GM12878 (cell line): ENCODE measurements around the gene LHFPL3. TPM values are rescaled to one million over a fixed set of nuclear protein-coding genes. Genes with fewer than 3 reads are reported as not detected.
"Not testable (repeated sequence)": the region's sequence is repeated elsewhere in the genome, so short reads cannot be mapped to it uniquely, and the experiment has no call there.

Experiments used
- ATAC-seq: fragments of 200-7000 bp; cut with Tn5 transposase; 3 replicates; pipeline ENCODE4 v1.9.1; 2020; ENCODE audit warnings: mild to moderate bottlenecking, moderate library complexity
- BruUV-seq: library from RNA; stranded (reverse); fragments of 400-500 nt; replicated peaks from 2 replicates; lab custom pipeline; 2021; lab: Mats Ljungman, UMichigan
- CTCF ChIA-PET: fragments of 300-600 bp; sonication (Branson Sonifier 250); formaldehyde crosslinking; extraction: SDS; loops from one replicate; lab custom pipeline; 2021; ENCODE audit warnings: inconsistent platforms; lab: Yijun Ruan, JAX
- POLR2A ChIA-PET: fragments of 350-600 bp; formaldehyde crosslinking; extraction: SDS; loops from one replicate; lab custom pipeline; 2021; ENCODE audit warnings: inconsistent platforms; lab: Charles Lee
- RAD21 ChIA-PET: fragments of 300-600 bp; sonication (Branson Sonifier 250); formaldehyde crosslinking; loops from one replicate; lab custom pipeline; 2023; ENCODE audit warnings: antibody characterized with exemption; ENCODE audit not compliant: unreplicated experiment; lab: Charles Lee
- SMC1A ChIA-PET: fragments of 300-600 bp; sonication (Branson Sonifier 250); formaldehyde crosslinking; loops from one replicate; lab custom pipeline; 2023; ENCODE audit not compliant: unreplicated experiment, uncharacterized antibody; lab: Charles Lee
- DNase-seq: peaks from one replicate; pipeline ENCODE4 v3.0.0-alpha.2; 2011; ENCODE audit warnings: low read depth, low spot score
- FAIRE-seq: peaks from 3 replicates; lab custom pipeline; 2011; peaks lifted over from hg19 to GRCh38; lab: Jason Lieb, UNC
- H2AFZ ChIP-seq: 2 replicates; pipeline ENCODE4 v1.6.0; 2011; ENCODE audit warnings: low read depth, low read length, control low read depth; ENCODE audit not compliant: control insufficient read depth
- H3K27ac ChIP-seq: 2 replicates; pipeline ENCODE4 v1.5.1; 2011; ENCODE audit warnings: control low read depth; ENCODE audit not compliant: control insufficient read depth, insufficient read depth
- H3K27me3 ChIP-seq, 2 experiments: replicated peaks in 1 of 2; 2 replicates each; pipeline versions ENCODE4 v1.6.0 to v1.6.1; 2011; ENCODE audit warnings: low read length in 1 of 2; ENCODE audit not compliant: control insufficient read depth in 2 of 2, insufficient read depth in 2 of 2
- H3K36me3 ChIP-seq, 2 experiments: 2 replicates each; pipeline ENCODE4 v1.5.1; 2011; ENCODE audit warnings: low read length in 1 of 2; ENCODE audit not compliant: control insufficient read depth in 2 of 2, insufficient read depth in 2 of 2
- H3K4me1 ChIP-seq: 2 replicates; pipeline ENCODE4 v1.6.1; 2011; ENCODE audit warnings: mild to moderate bottlenecking, low read length, moderate library complexity, mixed read lengths; ENCODE audit not compliant: control insufficient read depth, insufficient read depth
- H3K4me2 ChIP-seq: 2 replicates; pipeline ENCODE4 v1.6.0; 2011; ENCODE audit warnings: control low read depth; ENCODE audit not compliant: control insufficient read depth, insufficient read depth
- H3K4me3 ChIP-seq: fragments of 200-600 bp; sonication (generic); 2 replicates; pipeline ENCODE4 v1.5.1; 2016
- H3K79me2 ChIP-seq: 2 replicates; pipeline ENCODE4 v1.6.0; 2011; ENCODE audit warnings: low read length; ENCODE audit not compliant: control insufficient read depth, insufficient read depth
- H3K9ac ChIP-seq: 2 replicates; pipeline ENCODE4 v1.8.0; 2011; ENCODE audit warnings: low read length, control low read depth, mixed read lengths; ENCODE audit not compliant: control insufficient read depth, insufficient read depth
- H3K9me3 ChIP-seq: replicated peaks from 3 replicates; pipeline ENCODE4 v1.5.1; 2011; ENCODE audit warnings: mild to moderate bottlenecking, low read length; ENCODE audit not compliant: control insufficient read depth, insufficient read depth
- H4K20me1 ChIP-seq: 2 replicates; pipeline ENCODE4 v1.6.0; 2011; ENCODE audit not compliant: control insufficient read depth, insufficient read depth
- CBX3 ChIP-seq: fragments of 200-600 bp; sonication (generic); IDR thresholded peaks from 2 replicates; pipeline ENCODE4 v1.6.1; 2016; ENCODE audit warnings: low read depth, borderline replicate concordance
- ESRRA ChIP-seq: IDR thresholded peaks from 2 replicates; pipeline ENCODE4 v1.6.1; 2012; ENCODE audit warnings: mild to moderate bottlenecking, low read length, improper control_type of control experiment
- FOXK2 ChIP-seq: fragments of 450-650 bp; IDR thresholded peaks from 2 replicates; pipeline ENCODE4 v1.6.1; 2017; ENCODE audit warnings: mild to moderate bottlenecking, moderate library complexity
- HDAC2 ChIP-seq: fragments of 200-600 bp; sonication (generic); IDR thresholded peaks from 2 replicates; pipeline ENCODE4 v1.6.1; 2017
- MYC ChIP-seq: IDR thresholded peaks from 2 replicates; pipeline ENCODE4 v1.6.1; 2011; ENCODE audit warnings: mild to moderate bottlenecking, low read length, moderate library complexity, inconsistent platforms; ENCODE audit not compliant: insufficient read depth, insufficient replicate concordance, insufficient read length, severe bottlenecking
- POLR2A ChIP-seq: IDR thresholded peaks from 2 replicates; pipeline ENCODE4 v1.6.1; 2011; ENCODE audit warnings: low read depth, mild to moderate bottlenecking, low read length
- POLR2AphosphoS2 ChIP-seq: IDR thresholded peaks from 2 replicates; pipeline ENCODE4 v1.6.1; 2011; ENCODE audit warnings: low read depth, mild to moderate bottlenecking, low read length, improper control_type of control experiment, moderate library complexity
- RAD21 ChIP-seq: IDR thresholded peaks from 2 replicates; pipeline ENCODE4 v1.6.1; 2011; ENCODE audit warnings: mild to moderate bottlenecking, low read depth, low read length, moderate library complexity; ENCODE audit not compliant: insufficient read depth
- RB1 ChIP-seq: fragments of 450-650 bp; formaldehyde crosslinking; IDR thresholded peaks from 2 replicates; pipeline ENCODE4 v1.6.1; 2017; ENCODE audit warnings: mild to moderate bottlenecking, borderline replicate concordance
- WRNIP1 ChIP-seq: IDR thresholded peaks from 2 replicates; pipeline ENCODE4 v1.6.1; 2011; ENCODE audit warnings: low read depth, low read length, improper control_type of control experiment, borderline replicate concordance
- ZNF217 ChIP-seq: fragments of 450-650 bp; IDR thresholded peaks from 2 replicates; pipeline ENCODE4 v1.6.1; 2017; ENCODE audit warnings: antibody characterized with exemption, mild to moderate bottlenecking
- ZZZ3 ChIP-seq: IDR thresholded peaks from 2 replicates; pipeline ENCODE4 v1.6.1; 2011; ENCODE audit warnings: low read depth; ENCODE audit not compliant: control insufficient read depth, insufficient read length
- WGBS: methylation state at CpG from one replicate; pipeline ENCODE4 v1.1.6; 2016; ENCODE audit warnings: low lambda C conversion rate; ENCODE audit not compliant: insufficient replicate concordance, insufficient coverage; ENCODE audit errors: missing lambda C conversion rate; 5-methylcytosine and 5-hydroxymethylcytosine counted together
- in situ Hi-C: fragments of 300-500 bp; cut with MboI; formaldehyde crosslinking; loops from 9 replicates; pipeline ENCODE4 v1.14.3; 2018; ENCODE audit warnings: mixed read lengths
- intact Hi-C: fragments of 100-400 bp; cut with micrococcal nuclease; formaldehyde crosslinking; loops from one replicate; pipeline ENCODE4 v1.14.2; 2022; ENCODE audit not compliant: unreplicated experiment
- polyA plus RNA-seq, 11 experiments: library from polyadenylated mRNA; depleted of rRNA in 4 of 11; unstranded in 6 of 11; stranded (reverse) in 5 of 11; fragments of >200 nt; fragmentation: Nextera tagmentation in 4 of 11; fragmentation: Illumina TruSeq in 1 of 11; extraction: Ambion mirVana in 4 of 11; extraction: Trizol in 1 of 11; gene quantifications; 1 replicate in 1 of 11; 2 replicates in 10 of 11; pipeline versions ENCODE4 v1.2.1 to v1.2.3, GENCODE V29; 2011 to 2016; ENCODE audit warnings: inconsistent platforms in 2 of 11, missing spikeins in 2 of 11, low read depth in 1 of 11
- total RNA-seq, 4 experiments: library from RNA; depleted of rRNA in 3 of 4; stranded (reverse); fragments of >200 nt in 3 of 4; fragmentation: Illumina TruSeq in 1 of 4; extraction: Trizol in 1 of 4; gene quantifications; 2 replicates each; pipeline versions ENCODE4 v1.2.1 to v1.2.3, GENCODE V29; 2013 to 2021
- TF ChIP-seq, protein P1 (sequence below): fragments of 450-650 bp; formaldehyde crosslinking; IDR thresholded peaks from 2 replicates; pipeline ENCODE4 v1.4.0; 2022; ENCODE audit warnings: mild to moderate bottlenecking, moderate library complexity
- TF ChIP-seq, protein P2 (sequence below): IDR thresholded peaks from 2 replicates; pipeline ENCODE4 v1.6.1; 2011; ENCODE audit warnings: borderline replicate concordance, low read depth, mild to moderate bottlenecking, moderate library complexity, mixed read lengths, low read length; ENCODE audit not compliant: insufficient read depth; ENCODE audit errors: extremely low read length

LHFPL3 gene
- total and polyA plus RNA-seq, 10 of the 15 experiments (the other 5 are each of a cell fraction or from before 2014, with no cell fraction given), result 0.09 TPM; not detected in 9

DNA sequence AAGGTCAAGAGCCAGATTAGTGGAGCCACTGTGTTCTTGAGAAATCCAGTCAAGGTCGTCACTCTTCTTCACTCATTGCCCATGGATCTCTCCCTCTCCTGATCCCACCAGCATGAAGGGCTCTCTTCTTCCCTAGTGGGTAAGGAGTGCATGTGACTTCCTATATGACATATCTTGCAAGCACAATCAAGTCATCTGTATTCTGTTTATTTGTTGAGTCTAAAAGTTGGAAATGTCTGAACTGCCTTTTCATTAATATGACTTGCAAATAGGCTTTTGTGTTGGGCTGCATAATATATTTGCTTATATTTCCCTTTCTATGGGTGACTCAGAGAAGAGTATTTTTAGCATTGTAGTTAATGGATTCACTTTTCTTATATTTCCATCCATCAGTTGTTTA lies 371.9 kb downstream of the LHFPL3 start:
- ChIA-PET CTCF (no interaction called here), RAD21 (no interaction called here), POLR2A (no interaction called here), SMC1A (no interaction called here)
- H3K4me1 ChIP-seq, result no peaks in the 10 kb centered on the region
- 0% methylated on average over 1 of the region's 1 CpG for WGBS
- no peak for ATAC-seq
- no peak overlapping the region for H3K27ac ChIP-seq
- in situ Hi-C loops, result no loop called here
- no peaks in the 10 kb centered on the region for H3K27me3 ChIP-seq
- H3K79me2 ChIP-seq, result no peaks in the 10 kb centered on the region
- intact Hi-C loops, result no loop called here
- no peaks in the 10 kb centered on the region for H3K36me3 ChIP-seq
- FAIRE-seq, result no peak
- no peaks in the 10 kb centered on the region for H4K20me1 ChIP-seq
- H3K4me2 ChIP-seq, result no peak overlapping the region
- H3K4me3 ChIP-seq, result no peak overlapping the region
- H3K9me3 ChIP-seq, result no peaks in the 10 kb centered on the region
- DNase-seq, result no peak
- BruUV-seq, result no TSS peak
- no peak overlapping the region for H2AFZ ChIP-seq
- TF ChIP-seq ESRRA (no peak), POLR2AphosphoS2 (no peak), HDAC2 (no peak), WRNIP1 (no peak), MYC (no peak), ZZZ3 (no peak), FOXK2 (no peak), POLR2A (no peak), RAD21 (no peak), ZNF217 (no peak), RB1 (no peak), CBX3 (no peak)
- TF ChIP-seq, protein P1, sequence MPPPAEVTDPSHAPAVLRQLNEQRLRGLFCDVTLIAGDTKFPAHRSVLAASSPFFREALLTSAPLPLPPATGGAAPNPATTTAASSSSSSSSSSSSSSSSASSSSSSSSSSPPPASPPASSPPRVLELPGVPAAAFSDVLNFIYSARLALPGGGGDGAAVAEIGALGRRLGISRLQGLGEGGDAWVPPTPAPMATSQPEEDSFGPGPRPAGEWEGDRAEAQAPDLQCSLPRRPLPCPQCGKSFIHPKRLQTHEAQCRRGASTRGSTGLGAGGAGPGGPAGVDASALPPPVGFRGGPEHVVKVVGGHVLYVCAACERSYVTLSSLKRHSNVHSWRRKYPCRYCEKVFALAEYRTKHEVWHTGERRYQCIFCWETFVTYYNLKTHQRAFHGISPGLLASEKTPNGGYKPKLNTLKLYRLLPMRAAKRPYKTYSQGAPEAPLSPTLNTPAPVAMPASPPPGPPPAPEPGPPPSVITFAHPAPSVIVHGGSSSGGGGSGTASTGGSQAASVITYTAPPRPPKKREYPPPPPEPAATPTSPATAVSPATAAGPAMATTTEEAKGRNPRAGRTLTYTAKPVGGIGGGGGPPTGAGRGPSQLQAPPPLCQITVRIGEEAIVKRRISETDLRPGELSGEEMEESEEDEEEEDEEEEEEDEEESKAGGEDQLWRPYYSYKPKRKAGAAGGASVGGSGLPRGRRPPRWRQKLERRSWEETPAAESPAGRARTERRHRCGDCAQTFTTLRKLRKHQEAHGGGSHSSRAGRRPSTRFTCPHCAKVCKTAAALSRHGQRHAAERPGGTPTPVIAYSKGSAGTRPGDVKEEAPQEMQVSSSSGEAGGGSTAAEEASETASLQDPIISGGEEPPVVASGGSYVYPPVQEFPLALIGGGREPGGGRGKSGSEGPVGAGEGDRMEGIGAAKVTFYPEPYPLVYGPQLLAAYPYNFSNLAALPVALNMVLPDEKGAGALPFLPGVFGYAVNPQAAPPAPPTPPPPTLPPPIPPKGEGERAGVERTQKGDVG (CRISPR knock-in tag), result no peak
- TF ChIP-seq, protein P2, sequence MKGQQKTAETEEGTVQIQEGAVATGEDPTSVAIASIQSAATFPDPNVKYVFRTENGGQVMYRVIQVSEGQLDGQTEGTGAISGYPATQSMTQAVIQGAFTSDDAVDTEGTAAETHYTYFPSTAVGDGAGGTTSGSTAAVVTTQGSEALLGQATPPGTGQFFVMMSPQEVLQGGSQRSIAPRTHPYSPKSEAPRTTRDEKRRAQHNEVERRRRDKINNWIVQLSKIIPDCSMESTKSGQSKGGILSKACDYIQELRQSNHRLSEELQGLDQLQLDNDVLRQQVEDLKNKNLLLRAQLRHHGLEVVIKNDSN, result no peak
- no peak overlapping the region for H3K9ac ChIP-seq

GRCh38 chr7:104721027-104721426 lies 392.6 kb downstream of the LHFPL3 start:
- 25% methylated on average over 2 of the region's 2 CpGs for WGBS
- H2AFZ ChIP-seq, RAD21 ChIA-PET, POLR2A ChIA-PET, DNase-seq, intact Hi-C loops, SMC1A ChIA-PET, H3K9me3 ChIP-seq, H3K27ac ChIP-seq, H3K4me3 ChIP-seq, in situ Hi-C loops, FAIRE-seq, ATAC-seq, H4K20me1 ChIP-seq, H3K4me1 ChIP-seq, CTCF ChIA-PET, H3K4me2 ChIP-seq, H3K36me3 ChIP-seq, H3K9ac ChIP-seq, H3K27me3 ChIP-seq, BruUV-seq, H3K79me2 ChIP-seq: not testable (repeated sequence)
